HG03159 (cell line): Measurements from ENCODE around the gene LUZP2.

Source experiments
- ATAC-seq: cut with Tn5 transposase; IDR thresholded peaks from one replicate; pipeline ENCODE4 v1.9.1; 2021; ENCODE audit warnings: mild to moderate bottlenecking, moderate library complexity; ENCODE audit not compliant: unreplicated experiment

LUZP2 gene

DNA sequence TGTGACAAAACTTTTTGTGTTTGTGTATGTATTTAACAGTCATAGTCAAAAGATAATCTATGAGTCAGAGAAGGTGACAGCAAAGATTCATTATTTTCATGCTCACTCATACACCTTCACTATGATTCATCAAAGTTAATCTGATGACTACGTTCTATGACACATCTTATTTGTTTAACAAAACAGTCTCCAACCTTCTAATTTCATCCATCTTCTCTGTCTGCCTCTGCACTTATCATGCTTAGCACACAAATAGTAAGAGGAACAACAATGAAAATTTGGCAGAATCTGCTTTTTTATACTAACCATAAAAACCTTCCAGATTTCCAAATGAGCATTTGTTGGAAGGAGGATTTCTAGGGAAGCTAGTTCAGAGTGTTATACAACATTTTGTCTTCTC is 568.9 kb downstream of the LUZP2 start:
- no peak for ATAC-seq

- ATAC-seq: no peak
These were observed 569.9 kb downstream of the LUZP2 start for GRCh38 chr11:25066706-25067105.

- no peak for ATAC-seq
These were observed 571.6 kb downstream of the LUZP2 start for GRCh38 chr11:25068451-25068850.

- no peak for ATAC-seq
These were observed 597.4 kb downstream of the LUZP2 start for GRCh38 chr11:25094085-25094802.

DNA sequence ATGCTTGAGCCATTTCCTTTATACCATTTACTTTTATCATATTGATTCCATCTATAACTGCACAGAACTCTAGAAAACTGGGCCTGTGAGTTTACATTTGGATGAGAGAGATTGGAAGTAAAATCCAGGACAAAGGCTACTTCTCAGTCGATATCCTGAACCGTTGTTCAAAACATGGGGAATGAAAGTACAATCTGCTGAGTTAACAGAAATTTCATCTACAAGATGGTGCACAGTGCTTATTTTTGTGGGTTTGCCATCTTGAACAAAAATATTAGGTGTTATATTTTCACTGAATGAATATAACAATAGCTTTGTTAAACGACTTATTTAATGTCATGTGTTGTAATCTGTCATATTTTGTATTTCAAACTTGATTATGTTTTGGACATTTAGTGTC is 622.6 kb downstream of the LUZP2 start:
- ATAC-seq: no peak
